Putamen (tissue), 1 donor: ENCODE data around the gene ZXDC.

Experiments
- DNase-seq: peaks from one replicate; pipeline ENCODE4 v3.0.0-alpha.2; 2016; ENCODE audit warnings: low spot score

ZXDC gene

DNA sequence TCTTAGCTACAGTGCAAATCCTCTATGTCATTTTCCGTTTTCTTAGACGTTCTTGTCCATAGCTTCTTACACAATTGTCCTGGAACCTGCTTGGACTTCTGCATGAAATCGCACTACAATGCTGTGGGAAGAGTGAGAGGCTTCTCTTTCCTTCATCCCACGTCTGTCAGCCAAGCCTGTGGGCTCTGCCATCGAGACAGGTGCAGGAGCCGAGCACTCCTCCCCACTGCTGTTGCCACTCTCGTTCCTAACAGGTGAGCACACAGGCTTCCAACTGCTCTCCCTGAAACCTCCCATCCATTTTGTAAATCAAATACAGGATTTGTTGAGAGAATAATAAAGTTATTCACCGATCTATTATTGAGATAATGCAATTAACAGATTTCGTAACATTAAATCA is 23.5 kb downstream of the ZXDC start:
- no peak for DNase-seq

- no peak for DNase-seq
These were observed 24.2 kb downstream of the ZXDC start for GRCh38 chr3:126451511-126451910.

DNA sequence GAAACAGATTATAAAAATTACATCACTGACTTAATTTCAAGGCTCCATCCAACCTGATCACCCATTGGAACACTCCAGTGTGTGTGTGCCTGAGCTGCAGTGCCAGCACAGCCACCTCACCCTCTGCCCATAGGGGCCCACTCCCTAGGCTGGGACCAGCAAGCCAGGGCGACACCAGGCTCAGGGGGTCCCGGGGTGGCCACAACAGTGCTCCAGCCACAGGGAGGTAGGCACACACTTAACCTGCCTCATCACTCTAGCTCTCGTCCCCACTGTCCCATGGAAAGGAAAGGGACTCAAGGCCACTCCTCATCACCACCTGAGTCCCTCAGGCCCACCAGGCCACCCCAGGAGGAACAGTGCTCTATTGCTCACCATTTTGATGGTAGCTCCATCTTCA is 24.9 kb downstream of the ZXDC start:
- DNase-seq = no peak

- DNase-seq = no peak
These were observed 25.5 kb downstream of the ZXDC start for GRCh38 chr3:126450219-126450618.

DNA sequence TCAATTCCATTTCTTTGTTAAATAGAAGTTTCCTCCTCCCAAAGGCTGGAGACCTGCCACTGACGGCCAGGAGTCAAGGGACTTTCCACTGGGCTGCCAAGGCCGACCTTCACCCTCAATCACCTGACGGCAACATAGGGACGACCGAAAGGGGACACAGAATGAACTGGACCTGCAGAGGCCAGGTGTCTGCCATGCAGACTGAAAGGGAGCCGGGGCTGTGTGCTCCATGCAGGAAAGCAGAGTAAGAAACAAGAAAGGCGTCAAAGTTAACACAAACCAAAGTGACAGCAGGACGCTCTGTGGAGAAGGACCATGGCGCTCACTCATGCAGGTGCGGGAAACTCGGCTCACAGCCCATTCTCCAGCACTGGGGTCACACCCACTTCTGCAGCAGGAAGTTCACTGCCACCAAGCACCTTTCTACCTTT is 26.1 kb downstream of the ZXDC start:
- no peak for DNase-seq

- DNase-seq = no peak
These were observed 26.9 kb downstream of the ZXDC start for GRCh38 chr3:126448893-126449180.

- no peak for DNase-seq
These were observed 27.4 kb downstream of the ZXDC start for GRCh38 chr3:126448136-126448892.

DNA sequence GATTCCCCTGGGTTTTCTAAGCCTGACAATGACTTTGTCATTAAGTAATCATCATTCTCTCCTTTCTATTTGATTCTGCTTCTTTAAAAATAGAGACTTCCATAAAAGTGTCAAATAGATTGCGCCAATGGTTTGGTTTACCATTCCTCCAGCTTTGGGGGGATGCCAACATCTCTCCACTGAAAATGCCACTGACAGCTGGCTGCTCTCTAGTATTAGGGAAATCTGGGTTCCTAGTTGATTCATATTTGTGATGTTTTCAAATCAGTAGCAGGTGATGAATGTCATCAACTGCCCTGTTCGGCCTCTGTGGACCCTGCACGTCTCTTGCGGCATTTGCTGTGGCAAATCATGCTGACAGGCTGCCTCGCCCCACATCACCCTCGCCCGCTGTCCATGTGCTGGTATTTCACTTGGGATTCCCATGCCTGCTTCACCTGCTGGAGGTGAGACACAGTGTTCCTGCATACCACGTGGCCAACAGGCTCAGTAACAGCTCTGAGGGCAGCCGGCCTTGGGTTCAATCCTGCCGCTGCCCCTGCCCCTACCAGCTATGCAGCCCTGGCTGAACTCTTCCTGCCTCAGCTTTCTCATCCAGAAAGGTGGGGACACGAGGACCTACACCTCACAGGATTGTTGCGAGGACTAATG is 28.1 kb downstream of the ZXDC start:
- no peak for DNase-seq

DNA sequence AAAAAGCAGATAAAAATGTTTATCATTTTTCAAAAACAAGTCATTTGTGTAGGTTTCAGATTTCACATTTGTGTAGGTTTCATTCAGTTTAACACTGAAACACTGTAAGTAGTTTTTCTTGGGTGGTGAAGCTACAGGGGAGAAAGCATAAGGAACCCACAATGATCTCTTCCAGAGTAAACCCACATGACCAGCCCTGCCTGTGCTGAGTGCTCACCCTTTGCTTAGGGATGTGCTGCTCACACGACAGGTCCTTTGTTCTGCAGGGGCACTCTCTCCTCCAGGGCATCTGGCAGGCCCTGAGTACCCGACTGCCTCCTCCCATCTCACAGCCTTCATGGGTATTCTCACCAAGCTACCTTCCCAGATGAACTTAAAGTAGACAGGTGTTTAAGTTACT is 28.9 kb downstream of the ZXDC start:
- DNase-seq = no peak

DNA sequence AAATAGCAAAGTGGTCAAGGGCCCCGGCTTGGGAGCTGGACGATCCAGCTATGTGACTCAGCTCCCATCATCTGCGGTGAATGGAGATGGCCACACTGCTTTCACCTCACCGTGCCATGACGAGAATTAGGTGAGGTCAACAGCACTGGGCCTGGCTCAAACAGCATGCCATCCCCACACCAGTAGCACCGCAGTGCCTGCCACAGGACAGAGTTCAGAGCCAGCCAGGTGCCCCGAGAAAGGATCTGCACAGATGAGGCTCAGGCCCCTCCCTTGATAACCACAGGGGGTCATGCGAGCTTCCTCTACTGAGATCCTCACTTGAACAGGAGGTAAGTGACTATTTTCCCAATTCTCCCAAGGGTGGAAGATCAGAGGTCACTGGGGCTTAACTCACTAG is 29.4 kb downstream of the ZXDC start:
- DNase-seq = no peak

- DNase-seq = no peak
These were observed 30.2 kb downstream of the ZXDC start for GRCh38 chr3:126445506-126445905.

- DNase-seq = no peak
These were observed 32.8 kb downstream of the ZXDC start for GRCh38 chr3:126442856-126443242.

DNA sequence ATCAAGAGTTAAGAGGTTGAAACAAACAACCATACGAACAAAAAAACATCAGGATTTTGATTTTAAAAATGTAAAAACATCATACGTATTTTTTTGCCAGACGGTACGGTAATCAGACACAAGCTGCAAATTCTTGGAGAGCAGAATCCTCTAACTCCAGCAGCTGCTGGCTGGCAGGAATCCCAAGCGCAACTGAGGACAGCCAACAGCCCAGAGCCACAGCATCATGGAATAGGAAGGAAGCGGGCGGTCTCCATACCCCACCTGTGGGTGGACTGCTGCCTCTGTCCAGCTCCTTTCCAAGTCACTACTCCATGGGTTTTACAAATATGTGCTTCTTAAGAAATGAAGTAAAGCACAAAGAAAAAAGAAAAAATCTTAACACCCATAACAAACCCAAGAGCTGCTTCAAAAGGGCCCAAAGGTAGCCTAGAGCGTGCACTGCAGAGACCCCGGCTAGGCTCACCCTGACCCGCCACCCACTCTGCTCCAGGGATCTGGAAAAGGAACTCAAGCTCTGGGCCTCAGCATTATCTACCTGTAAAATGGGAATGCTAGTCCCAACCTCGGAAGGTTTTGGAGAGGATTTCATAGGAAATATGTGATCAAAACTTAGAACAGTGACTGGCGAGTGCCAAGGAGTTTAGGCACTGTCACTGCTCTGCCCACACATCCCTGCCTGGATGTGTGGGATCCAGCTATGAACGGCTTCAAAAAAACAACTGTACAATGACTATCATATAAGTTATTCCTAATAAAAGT is 33.4 kb downstream of the ZXDC start:
- DNase-seq = no peak

GRCh38 chr3:126441256-126441880 is 34.3 kb downstream of the ZXDC start:
- DNase-seq = no peak

DNA sequence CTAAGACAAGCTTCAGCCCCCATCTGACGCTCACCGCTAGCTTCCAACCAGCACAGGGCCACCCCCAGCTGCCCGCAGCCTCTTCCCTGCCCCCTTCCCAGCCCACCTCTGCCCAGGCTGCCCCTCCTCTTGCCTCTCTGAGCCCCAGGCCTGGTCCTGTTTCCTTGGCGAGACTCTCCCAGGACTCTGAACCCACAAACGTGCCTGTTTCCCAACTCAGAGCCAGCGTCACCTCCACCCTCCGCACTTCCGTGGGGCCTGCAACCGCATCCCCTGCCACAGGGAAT is 35.0 kb downstream of the ZXDC start:
- no peak for DNase-seq

DNA sequence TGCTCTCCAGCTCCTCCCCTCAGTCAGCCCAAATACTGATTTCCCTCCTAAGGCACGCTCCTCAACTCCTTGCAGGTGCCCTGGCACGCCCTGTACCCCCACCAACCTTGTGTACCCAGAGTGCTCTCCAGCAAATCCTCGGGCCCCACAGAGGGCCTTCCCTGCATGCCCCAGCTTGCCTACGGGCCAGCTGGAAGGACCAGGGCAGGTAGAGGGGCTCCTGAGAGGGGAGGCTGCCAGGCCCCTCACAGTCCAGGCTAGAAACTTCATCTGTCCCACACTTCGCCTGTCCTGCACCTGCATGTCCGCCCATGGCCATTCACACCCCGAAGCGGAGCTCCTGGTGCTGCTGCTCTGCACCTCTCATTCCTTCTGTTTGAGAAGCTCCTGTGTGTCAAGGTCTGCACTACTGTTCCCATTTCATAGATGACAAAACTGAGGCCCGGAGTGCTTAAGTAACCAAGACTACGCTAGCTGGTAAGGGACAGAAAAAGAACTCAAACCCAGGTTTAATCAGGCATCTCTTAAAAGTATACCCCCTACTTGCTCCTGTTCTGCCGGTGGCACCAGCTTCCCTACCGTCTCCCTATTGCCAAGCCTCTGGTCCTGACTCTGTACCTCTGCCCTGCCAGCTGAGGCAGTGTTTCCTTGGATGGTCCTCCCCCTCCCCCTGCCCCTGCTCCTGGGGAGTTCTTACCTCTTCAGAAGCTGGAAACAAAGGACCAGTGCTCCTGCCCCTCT is 35.6 kb downstream of the ZXDC start:
- no peak for DNase-seq

- DNase-seq = no peak
These were observed 36.2 kb downstream of the ZXDC start for GRCh38 chr3:126439346-126439967.

- no peak for DNase-seq
These were observed 36.9 kb downstream of the ZXDC start for GRCh38 chr3:126438746-126439145.

DNA sequence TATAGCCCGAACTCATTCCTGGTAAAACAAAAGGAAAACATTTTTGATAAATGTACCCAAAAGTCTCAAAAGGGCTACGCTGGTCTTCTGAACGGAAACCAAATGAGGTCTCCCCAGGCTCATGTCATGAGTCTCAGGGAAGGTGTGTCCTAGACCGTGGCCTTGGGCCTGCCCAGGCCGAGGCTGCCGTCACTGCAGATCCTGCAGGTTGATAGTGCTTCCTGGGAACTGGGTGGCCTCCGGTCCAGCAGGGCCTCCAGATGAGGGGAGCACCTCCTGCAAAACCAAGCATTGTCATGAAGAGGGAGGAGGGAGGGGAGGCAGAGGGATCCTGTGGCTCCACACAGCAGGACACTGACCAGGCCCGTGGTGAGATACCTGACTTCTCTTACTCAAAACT is 37.5 kb downstream of the ZXDC start:
- DNase-seq = no peak

GRCh38 chr3:126436826-126437717 is 38.6 kb downstream of the ZXDC start:
- no peak for DNase-seq
